Fibroblast of lung (primary cell): Measurements from ENCODE around the gene ADPGK. TPM values are rescaled to one million over a fixed set of nuclear protein-coding genes. Genes with fewer than 3 reads are reported as not detected.

ENCODE experiments used
- DNase-seq, 2 donors: peaks; one replicate each; pipeline versions ENCODE4 v3.0.0 to v3.0.0-alpha.2; 2010; ENCODE audit warnings: low read depth in 2 of 2
- H2AFZ ChIP-seq: 2 replicates; pipeline ENCODE4 v1.5.1; 2012; ENCODE audit warnings: low read length, control low read depth, inconsistent platforms
- H3K27ac ChIP-seq: 2 replicates; pipeline ENCODE4 v1.5.1; 2011; ENCODE audit warnings: low read length, control low read depth; ENCODE audit not compliant: insufficient read depth
- H3K27me3 ChIP-seq: 2 replicates; pipeline ENCODE4 v1.5.1; 2011; ENCODE audit warnings: mild to moderate bottlenecking, low read length; ENCODE audit not compliant: control insufficient read depth, insufficient read depth
- H3K36me3 ChIP-seq: 2 replicates; pipeline ENCODE4 v1.5.1; 2011; ENCODE audit warnings: low read length; ENCODE audit not compliant: control insufficient read depth, insufficient read depth
- H3K4me1 ChIP-seq: 2 replicates; pipeline ENCODE4 v1.5.1; 2011; ENCODE audit warnings: low read length; ENCODE audit not compliant: control insufficient read depth, insufficient read depth; ENCODE audit errors: extremely low read depth
- H3K4me2 ChIP-seq: 2 replicates; pipeline ENCODE4 v1.5.1; 2011; ENCODE audit warnings: low read length, control low read depth; ENCODE audit not compliant: insufficient read depth; ENCODE audit errors: extremely low read depth
- H3K4me3 ChIP-seq, 4 experiments: fragments of 200-600 bp in 1 of 4; sonication (generic) in 1 of 4; replicated peaks in 1 of 4; 2 replicates each; pipeline ENCODE4 v1.5.1; 2011 to 2016; ENCODE audit warnings: low read length in 4 of 4, low read depth in 3 of 4, mild to moderate bottlenecking in 3 of 4, control low read depth in 2 of 4, inconsistent platforms in 1 of 4, mixed read lengths in 1 of 4; ENCODE audit not compliant: insufficient read depth in 1 of 4; ENCODE audit errors: control extremely low read depth in 1 of 4
- H3K79me2 ChIP-seq: 2 replicates; pipeline ENCODE4 v1.5.1; 2012; ENCODE audit warnings: mild to moderate bottlenecking, low read length, inconsistent platforms; ENCODE audit not compliant: control insufficient read depth, insufficient read depth
- H3K9ac ChIP-seq: 2 replicates; pipeline ENCODE4 v1.5.1; 2011; ENCODE audit warnings: mild to moderate bottlenecking, low read length, control low read depth; ENCODE audit not compliant: insufficient read depth
- H3K9me3 ChIP-seq: 2 replicates; pipeline ENCODE4 v1.5.1; 2012; ENCODE audit warnings: low read depth, low read length; ENCODE audit not compliant: control insufficient read depth, insufficient read depth
- H4K20me1 ChIP-seq: 2 replicates; pipeline ENCODE4 v1.5.1; 2011; ENCODE audit warnings: low read length; ENCODE audit not compliant: control insufficient read depth, insufficient read depth; ENCODE audit errors: extremely low read depth
- EZH2 ChIP-seq: IDR thresholded peaks from 2 replicates; pipeline ENCODE4 v1.5.1; 2012; ENCODE audit warnings: low read length, control low read depth, mild to moderate bottlenecking; ENCODE audit errors: missing control alignments
- polyA minus RNA-seq: library from RNA; depleted of rRNA, polyadenylated mRNA; stranded (reverse); fragments of >200 nt; gene quantifications from 2 replicates; pipeline ENCODE4 v1.2.3, GENCODE V29; 2011; ENCODE audit warnings: low replicate concordance
- polyA plus RNA-seq, 2 donors: library from polyadenylated mRNA; depleted of rRNA in 1 of 2; stranded (reverse) in 1 of 2; unstranded in 1 of 2; fragments of >200 nt; gene quantifications; 2 replicates each; pipeline ENCODE4 v1.2.1, GENCODE V29; 2011 to 2012; ENCODE audit warnings: missing spikeins in 1 of 2
- total RNA-seq: library from RNA; depleted of rRNA; stranded (reverse); fragments of >200 nt; gene quantifications from 2 replicates; pipeline ENCODE4 v1.2.1, GENCODE V29; 2014
- TF ChIP-seq, protein P1 (sequence below), 2 donors: IDR thresholded peaks in 1 of 2; conservative IDR thresholded peaks in 1 of 2; 1 replicate in 1 of 2; 2 replicates in 1 of 2; pipeline ENCODE4 v1.5.1; 2011 to 2012; ENCODE audit warnings: low read length in 2 of 2, control low read depth in 1 of 2, inconsistent platforms in 1 of 2, low read depth in 1 of 2, mild to moderate bottlenecking in 1 of 2

ADPGK gene
- total RNA-seq (44.7 and 59.5 TPM in 2 replicates), polyA plus RNA-seq (62.2 and 66.1 TPM in 2 replicates), polyA minus RNA-seq (25.5 and 37.8 TPM in 2 replicates)
- polyA plus RNA-seq (2012): 31.0 and 38.4 TPM in 2 replicates

DNA sequence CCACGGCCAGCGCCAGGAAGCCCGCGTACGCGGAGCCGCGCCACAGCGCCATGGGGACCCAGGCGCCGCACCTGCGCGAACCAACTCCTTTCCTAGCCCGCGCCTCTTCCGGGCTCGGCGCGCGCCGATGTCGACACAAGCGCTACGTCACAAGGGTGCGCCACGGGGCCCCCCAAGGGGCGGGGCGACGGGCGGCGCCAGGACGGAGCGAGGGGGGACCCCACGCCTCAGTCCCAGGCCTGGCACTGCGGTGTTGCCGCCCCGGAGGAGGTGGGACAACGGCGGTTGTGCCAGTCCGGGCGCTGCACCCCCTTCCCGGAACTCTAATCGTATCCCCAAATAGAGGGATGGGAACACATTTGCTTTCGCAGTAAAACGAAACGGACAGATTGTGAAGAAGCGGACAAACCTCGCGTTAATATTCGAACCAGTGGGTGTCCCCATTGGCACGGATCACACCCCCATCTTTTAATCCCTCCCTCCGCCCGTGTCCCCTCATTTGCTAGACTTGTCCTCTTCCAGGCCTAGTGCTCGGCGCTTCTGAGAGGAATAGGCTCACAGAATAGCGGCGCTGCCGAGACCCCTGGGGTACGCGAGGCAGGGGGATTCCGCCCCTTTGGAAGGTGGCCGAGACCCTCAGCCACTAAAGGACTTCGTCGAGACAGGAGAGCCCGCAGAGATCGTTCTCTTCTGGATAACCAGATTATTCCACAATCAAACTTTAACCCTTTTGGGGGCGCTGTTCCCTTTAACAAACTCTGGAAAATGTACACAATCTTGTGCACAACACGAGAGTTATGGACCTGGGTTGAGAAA is at the start of gene ADPGK:
Gene ADPGK, minus strand, starts transcription at position 119 of the 816 bp plus-strand sequence. Its CDS starts 67 bp downstream, at position 52.
- no peaks in the 10 kb centered on the region for H3K36me3 ChIP-seq
- H3K9ac ChIP-seq: peak within 1 kb of the TSS; percentile 95
- H4K20me1 ChIP-seq: no peaks in the 10 kb centered on the region
- H3K4me2 ChIP-seq: peak within 1 kb of the TSS; percentile 95
- peak within 1 kb of the TSS; percentile 85 to 98 (median 90) for H3K4me3 ChIP-seq
- peak within 1 kb of the TSS; percentile 79 for H2AFZ ChIP-seq
- H3K27me3 ChIP-seq: no peaks in the 10 kb centered on the region
- peaks cover 34% of the 10 kb centered on the region for H3K79me2 ChIP-seq
- TF ChIP-seq, protein P1, sequence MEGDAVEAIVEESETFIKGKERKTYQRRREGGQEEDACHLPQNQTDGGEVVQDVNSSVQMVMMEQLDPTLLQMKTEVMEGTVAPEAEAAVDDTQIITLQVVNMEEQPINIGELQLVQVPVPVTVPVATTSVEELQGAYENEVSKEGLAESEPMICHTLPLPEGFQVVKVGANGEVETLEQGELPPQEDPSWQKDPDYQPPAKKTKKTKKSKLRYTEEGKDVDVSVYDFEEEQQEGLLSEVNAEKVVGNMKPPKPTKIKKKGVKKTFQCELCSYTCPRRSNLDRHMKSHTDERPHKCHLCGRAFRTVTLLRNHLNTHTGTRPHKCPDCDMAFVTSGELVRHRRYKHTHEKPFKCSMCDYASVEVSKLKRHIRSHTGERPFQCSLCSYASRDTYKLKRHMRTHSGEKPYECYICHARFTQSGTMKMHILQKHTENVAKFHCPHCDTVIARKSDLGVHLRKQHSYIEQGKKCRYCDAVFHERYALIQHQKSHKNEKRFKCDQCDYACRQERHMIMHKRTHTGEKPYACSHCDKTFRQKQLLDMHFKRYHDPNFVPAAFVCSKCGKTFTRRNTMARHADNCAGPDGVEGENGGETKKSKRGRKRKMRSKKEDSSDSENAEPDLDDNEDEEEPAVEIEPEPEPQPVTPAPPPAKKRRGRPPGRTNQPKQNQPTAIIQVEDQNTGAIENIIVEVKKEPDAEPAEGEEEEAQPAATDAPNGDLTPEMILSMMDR (conservative IDR thresholded peaks at IDR 0.05 in 1 of 2, IDR thresholded peaks at IDR 0.05 in 1 of 2; ENCODE audit: low read depth in 1 of 2, low read length in 2 of 2): peak; percentile 52 to 60
- TF ChIP-seq EZH2: no peak
- H3K4me1 ChIP-seq: peaks cover 8% of the 10 kb centered on the region
- H3K27ac ChIP-seq: peak within 1 kb of the TSS; percentile 91
- DNase-seq: peak; percentile 89 to 94
- H3K9me3 ChIP-seq: no peaks in the 10 kb centered on the region

DNA sequence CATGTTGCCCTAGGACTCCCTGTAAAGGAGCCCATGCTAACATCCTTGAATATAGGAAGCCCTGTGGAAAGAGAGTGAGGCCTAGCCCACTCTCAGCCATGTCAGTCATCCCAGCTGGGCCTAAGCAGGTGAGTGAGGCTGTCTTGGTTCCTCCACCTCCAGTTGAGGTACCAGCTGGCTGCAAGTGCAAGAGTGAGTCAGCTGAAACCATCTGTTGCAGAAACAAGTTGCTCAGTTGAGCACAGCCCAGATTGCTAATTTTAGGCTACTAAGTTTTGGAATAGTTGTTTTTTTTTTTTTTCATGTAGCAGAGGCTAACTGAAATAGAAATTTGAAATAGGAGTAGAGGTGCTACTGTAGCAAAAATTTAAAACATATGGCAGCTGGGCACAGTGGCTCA is 43.7 kb upstream of the ADPGK start:
- Histone ChIP-seq H3K9ac (no peak overlapping the region), H4K20me1 (no peaks in the 10 kb centered on the region), H3K4me1 (no peaks in the 10 kb centered on the region), H3K27ac (no peak overlapping the region), H3K79me2 (no peaks in the 10 kb centered on the region), H3K9me3 (no peaks in the 10 kb centered on the region), H3K4me2 (no peak overlapping the region), H2AFZ (no peak overlapping the region), H3K4me3 (no peak overlapping the region), H3K27me3 (no peaks in the 10 kb centered on the region), H3K36me3 (no peaks in the 10 kb centered on the region)
- no peak for TF ChIP-seq EZH2
- TF ChIP-seq, protein P1 (conservative IDR thresholded peaks at IDR 0.05 in 1 of 2, IDR thresholded peaks at IDR 0.05 in 1 of 2; ENCODE audit: low read depth in 1 of 2, low read length in 2 of 2): no peak
- DNase-seq: peak; percentile 3 to 6

DNA sequence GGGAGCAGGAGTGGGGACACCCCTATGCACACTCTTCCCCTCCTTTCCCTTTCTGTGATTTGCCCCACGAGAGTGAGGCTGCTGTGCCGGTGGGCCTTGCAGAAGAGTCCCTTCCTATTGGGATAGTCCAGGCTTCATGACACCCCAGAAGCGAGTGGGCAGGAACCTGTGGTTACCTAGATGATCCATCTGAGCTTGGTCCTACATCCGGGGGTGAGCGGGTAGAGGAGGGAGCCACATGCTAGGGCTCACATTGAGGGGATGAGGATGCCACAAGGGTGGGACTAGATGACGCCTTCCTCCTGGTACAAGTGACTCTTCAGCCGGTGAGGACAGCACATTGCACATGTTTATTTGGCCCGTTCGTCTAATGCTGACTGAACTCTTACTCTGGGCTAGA is 43.1 kb upstream of the ADPGK start:
- no peak overlapping the region for H3K4me3 ChIP-seq
- no peaks in the 10 kb centered on the region for H4K20me1 ChIP-seq
- no peaks in the 10 kb centered on the region for H3K27me3 ChIP-seq
- TF ChIP-seq EZH2: no peak
- TF ChIP-seq, protein P1 (conservative IDR thresholded peaks at IDR 0.05 in 1 of 2, IDR thresholded peaks at IDR 0.05 in 1 of 2; ENCODE audit: low read depth in 1 of 2, low read length in 2 of 2): no peak
- no peak overlapping the region for H3K9ac ChIP-seq
- no peaks in the 10 kb centered on the region for H3K4me1 ChIP-seq
- no peak overlapping the region for H2AFZ ChIP-seq
- H3K79me2 ChIP-seq: no peaks in the 10 kb centered on the region
- H3K27ac ChIP-seq: no peak overlapping the region
- no peaks in the 10 kb centered on the region for H3K36me3 ChIP-seq
- no peak overlapping the region for H3K4me2 ChIP-seq
- DNase-seq: no peak
- no peaks in the 10 kb centered on the region for H3K9me3 ChIP-seq
